HG02623 (cell line): ENCODE measurements around the gene KIF7.

Experiments
- ATAC-seq: cut with Tn5 transposase; IDR thresholded peaks from one replicate; pipeline ENCODE4 v1.9.1; 2021; ENCODE audit warnings: moderate library complexity; ENCODE audit not compliant: unreplicated experiment

Gene KIF7

DNA sequence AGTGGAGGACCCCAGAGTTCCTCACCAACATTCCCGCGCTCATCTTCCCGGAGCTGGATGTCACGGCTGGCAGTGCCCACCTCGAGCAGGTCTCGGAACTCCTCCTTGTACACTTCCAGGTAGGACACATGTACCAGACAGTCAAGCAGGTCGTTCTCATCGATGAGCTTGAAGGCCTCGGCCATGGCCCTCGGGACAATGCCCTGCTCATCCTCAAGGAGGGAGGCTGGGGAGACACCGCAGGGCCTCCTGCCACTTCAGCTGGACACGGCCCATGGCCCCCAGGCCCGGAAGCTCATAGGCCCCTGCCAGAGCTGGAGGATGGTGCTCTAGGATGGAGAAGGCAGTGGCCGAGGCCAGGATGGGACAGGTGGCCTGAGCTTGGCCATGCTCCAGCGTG, 5.6 kb downstream of the KIF7 start:
- no peak for ATAC-seq

DNA sequence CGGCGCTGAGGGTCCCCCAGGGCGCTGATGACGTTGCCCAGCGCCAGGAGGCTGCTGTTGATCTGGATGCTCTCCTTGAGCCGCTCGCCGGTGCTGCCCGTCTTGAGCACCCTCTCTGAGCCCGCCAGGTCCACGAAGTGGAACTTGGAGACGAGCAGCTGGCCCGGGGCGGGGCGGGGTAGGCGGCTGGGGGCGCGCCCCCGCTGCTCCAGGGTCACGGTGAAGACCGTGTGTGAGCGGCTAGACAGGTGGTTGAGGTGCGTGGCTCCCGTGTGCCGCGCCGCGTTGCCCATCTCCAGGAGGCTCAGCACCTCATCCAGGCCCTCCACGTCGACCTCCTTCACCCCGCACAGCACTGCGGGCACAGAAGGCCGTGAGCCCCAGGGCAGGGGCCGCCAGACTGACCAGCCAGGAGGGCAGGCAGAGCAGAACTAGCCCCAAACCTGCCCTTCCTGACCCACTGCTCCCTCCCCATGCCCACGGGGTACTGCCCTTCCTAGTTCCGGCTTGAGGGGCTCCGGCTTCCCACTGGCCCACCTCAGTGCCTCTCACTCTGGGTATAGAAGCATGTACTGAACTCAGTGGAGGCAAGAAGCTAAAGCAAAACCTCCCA, 6.1 kb downstream of the KIF7 start:
- no peak for ATAC-seq

DNA sequence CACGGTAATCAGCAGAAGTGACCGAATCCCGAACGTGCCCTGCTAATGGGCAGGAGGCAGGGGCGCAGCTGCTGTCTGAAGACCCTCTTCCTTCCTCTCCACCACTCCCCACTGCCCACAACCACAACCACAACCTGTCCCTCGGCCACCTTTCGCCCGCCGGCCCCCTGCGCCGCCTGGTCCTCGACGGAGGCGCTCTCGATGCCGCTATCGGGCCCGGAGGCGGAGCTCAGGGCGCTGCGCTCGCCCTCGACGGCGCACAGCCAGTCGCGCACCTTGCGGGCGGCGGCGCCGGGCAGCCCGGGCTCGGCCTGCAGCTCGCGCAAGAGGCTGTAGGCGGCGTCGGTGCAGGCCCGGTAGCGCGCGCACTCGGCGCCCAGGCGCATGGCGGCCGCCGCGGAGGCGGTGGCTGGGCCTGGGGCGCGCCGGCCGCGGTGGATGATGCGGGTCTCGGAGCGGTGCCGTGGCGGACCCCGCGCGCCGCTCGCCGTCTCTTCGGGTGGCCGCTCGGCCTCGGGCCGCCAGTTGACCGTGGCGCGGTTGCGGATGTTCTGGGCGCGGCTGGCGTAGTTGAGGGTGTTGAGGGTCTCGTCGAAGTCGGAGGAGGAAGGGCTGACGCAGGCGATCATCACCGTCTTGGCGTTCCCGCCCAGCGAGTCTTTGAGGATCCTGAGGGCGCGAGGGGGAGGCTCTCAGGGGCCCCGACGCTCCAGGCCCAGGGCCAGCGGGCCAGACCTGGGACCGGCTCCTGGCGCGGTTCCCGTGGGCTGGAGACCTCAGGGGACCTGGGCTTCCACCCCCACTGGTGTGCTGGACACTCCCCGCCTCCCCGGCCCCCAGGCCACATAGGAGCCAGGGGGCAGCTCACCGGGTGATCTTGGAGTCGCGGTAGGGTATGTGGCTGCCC, 6.9 kb downstream of the KIF7 start:
- ATAC-seq = no peak

- no peak for ATAC-seq
Measured at GRCh38 chr15:89647191-89647851, 7.9 kb downstream of the KIF7 start.

- ATAC-seq = no peak
Measured at GRCh38 chr15:89646416-89647141, 8.7 kb downstream of the KIF7 start.

DNA sequence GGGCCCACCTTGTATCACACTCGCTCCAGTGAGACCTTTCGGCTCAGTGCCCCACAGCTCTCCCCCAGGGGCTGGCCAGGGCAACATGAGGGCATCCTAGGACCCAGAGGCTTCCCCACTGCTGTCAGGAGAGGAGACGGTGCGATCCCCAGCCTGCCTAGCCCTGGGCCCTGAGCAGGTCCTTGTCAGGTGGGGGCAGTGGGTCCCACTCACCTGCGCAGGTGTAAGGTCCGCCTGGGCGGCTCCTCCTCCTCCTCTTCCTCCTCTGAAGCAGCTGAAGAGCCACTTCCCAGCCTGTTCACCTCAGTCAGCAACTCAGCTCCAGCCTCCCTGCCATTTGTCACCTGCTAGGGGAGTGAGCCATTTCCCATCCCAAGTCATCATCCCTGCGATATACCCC, 9.6 kb downstream of the KIF7 start:
- no peak for ATAC-seq

GRCh38 chr15:89642106-89642505, 13.2 kb downstream of the KIF7 start:
- ATAC-seq = no peak

DNA sequence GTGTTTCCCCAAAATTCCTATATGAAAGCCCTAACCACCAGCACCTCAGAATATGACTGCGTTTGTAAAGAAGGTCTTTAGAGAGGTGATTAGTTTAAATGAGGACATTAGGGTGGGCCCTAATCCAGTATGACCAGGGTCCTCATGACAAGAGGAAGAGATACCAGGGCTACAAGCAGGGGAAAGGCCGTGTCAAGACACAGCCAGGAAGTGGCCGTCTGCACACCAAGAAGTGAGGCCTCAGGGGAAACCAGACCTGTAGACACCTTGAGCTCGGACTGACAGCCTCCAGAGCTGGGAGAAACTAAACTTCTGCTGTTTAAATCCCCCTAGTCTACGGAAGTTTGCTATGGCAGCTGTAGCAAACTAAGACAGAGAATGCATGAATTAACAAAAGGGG, 14.2 kb downstream of the KIF7 start:
- no peak for ATAC-seq

GRCh38 chr15:89640245-89640644, 15.0 kb downstream of the KIF7 start:
- ATAC-seq = no peak

DNA sequence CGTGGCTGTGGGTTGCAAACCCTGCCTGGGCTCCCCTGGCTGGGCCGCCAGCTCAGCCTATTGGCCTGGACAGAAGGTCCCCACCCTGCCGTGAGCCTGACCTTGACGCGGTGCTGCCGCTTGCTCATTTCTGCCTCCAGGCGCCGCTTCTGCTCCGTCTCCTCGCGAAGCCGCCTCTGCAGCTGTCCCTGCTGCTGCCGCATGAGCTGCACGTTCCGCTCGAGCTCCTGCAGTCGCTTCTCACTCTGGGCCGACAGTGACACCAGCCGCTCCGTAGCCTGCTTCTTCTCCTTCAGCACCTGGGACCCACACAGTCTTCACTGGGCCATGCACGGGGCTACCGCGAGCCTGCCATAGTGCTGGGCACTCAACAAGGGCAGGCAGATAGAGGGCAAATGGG, 21.7 kb downstream of the KIF7 start:
- no peak for ATAC-seq

- ATAC-seq = no peak
Measured at GRCh38 chr15:89632563-89633430, 22.5 kb downstream of the KIF7 start.

DNA sequence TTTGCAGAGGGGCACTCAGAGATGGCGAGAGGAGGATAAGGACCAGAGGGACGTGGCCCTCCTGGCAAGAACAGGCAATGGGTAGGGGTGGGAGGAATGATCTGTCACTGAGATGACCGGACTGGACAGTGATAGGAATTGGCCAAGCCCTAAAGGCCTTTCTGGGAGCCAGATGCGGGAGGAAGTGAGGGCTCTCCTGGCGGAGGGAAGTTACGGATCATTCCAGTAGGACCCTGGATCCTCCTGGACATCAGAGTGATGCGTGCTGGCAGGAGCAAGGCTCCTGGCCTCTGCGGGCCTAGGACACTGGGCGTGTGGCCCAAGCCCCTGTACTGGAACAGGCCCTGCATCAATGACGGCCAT, 23.4 kb downstream of the KIF7 start:
- ATAC-seq = no peak

DNA sequence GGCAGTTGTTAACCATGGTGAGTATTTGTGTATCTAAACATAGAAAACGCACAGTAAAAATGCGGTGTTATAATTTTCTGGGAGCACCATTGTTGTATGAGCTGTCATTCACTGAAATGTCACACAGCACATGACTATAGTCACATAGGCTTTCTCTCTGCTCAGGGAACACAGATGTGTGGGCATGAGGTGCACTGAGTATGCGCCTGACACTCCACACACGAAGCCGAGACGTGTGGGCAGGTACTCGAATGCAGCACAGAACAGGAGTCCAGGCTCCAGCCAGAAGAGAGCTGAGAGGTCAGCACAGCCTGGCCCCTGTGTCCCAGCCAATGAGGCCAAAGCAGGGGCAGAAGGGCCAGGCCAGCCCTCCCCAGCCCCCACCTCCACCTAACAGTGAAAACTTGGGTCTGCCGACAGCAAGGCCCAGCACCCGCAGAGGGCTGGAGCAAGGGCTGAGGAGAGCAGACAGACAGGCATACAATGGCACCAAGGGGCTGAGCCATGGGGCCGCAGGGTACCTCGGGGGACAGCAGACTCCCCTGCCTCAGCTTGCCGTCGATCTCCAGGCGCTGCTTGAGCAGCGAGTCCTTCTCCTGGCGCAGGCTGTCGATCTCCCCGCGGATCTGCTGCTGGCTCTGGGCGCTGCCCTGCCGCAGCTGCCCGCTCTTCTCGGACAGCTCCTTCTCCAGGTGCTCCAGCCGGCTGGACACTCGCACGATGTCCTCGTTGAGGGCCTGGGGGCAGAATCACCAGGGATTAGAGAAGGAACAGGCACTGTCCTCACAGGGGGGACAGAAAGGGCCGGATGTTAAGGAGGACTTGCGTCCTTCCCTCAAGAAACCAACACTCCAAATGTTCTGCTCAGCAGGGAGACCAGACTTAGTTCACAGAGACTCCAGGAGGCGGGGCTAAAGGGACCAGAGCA, 24.0 kb downstream of the KIF7 start:
- ATAC-seq = no peak

GRCh38 chr15:89630260-89630659, 25.0 kb downstream of the KIF7 start:
- no peak for ATAC-seq

DNA sequence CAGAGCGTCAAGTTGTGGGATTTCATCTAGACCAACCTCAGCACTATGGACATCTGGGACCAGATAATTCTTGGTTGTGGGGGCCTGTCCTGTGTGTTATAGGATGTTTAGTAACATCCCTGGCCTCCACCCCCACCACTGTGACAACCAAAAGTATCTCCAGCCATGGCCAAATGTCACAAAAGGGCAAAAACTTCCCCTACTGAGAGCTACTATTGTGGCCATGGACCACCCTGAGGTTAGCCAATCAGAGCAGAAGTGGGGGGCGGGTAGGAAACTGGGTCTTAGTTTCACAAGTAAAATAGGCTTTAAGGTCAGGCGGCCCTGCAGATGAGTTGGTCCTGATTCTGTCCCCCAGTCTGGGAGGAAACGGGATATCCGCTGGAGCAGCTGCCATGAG, 25.4 kb downstream of the KIF7 start:
- no peak for ATAC-seq

DNA sequence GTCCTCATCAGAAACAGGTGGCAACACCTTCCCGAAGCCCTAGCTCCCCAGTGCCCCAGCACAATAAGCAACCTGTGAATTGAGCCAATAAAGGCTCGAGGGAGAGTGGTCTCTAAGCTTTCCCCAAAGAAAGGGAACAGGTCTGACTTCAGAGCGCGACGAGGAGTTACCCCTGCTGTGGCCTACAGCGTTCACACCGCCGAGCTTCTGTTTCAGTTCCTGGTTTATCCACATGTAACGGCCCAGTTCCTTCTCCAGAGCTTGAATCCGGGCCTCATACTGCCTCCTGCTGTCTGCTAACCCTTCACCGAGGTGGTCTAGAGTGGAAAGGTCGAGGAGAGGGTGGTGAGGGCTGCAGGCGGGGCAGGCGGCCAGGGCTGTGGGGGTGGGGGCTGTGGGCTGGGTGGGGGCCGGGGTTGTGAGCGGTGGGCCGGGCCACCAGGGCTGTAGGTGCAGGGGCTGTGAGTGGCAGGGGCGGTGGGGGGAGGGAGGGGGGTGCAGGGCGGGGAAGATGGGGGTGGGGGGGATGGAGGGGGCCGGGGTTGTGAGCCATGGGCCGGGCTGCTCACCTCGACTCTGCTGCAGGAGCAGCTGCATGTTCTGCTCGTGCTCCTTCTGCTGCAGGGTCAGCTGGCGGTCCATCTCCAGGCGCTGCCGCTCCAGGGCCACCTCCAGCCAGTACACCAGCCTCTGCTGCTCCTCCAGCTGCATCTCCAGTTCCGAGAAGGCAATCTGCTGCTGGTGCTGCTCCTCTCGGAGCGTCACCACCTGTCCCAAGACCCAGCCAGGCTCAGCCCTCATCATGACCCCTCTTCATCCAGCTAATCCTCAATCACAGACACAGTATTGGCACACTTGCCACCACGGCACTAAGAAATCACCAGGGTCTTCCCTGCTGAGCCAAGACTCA, 26.2 kb downstream of the KIF7 start:
- ATAC-seq = no peak

DNA sequence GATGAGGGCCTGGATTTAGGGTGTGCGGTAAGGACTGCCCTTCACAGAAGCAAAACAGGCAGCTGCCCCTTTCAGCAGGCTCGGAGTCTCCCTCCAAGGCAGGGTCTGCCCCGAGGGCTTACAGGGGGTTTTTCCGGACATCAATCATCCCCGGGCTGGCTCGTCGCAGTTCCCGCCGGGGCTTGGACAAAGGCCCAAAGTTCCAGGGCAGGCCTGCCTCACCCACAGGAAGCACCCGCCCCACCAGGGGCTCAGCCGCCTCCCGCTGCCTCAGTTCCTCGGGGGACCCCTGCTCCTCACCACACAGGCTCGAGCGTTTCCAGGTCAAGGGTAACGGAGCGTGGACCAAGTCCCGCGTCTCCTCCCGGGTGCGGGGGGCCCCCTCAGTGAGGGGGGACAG, 27.0 kb downstream of the KIF7 start:
- ATAC-seq = no peak

DNA sequence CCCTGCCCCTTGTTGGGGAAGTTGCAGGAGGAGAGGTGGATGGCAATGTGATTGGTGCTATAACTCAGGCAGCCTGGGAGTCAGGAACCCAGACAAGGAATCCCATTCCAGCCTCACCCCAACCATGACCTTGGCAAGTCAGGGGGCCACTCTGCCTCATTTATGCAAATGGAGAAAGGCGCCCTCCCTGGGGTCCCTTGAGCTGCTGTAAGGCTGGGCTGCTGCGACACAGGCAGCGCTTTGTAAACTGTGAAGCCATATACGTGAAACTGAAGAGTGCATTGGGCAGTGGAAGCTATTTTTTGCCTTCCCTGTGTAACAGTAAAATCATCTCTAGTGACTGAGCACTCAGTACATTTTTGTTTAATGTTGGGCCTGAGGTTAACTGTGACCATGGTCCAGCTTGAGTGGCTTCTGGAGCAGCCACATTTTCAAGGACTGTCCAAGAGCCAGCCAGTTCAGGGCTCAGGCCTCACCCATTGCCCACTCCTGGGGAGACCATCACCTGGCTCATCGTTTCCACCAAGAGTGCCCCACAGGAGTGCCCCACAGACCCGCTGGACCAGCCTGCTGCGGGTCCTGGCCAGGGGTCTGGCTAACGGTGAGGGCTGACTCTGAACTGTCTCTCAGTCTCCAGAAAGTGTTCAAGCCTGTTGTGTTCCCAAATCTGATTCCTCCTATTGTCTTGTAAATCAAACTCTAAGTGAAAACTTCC, 27.9 kb downstream of the KIF7 start:
- no peak for ATAC-seq
